GM18499 (cell line): ENCODE results near the gene MRPL45.
A peak's percentile ranks its signal among the peaks of the same experiment; 100 is the strongest.
"Not testable (repeated sequence)": the region's sequence is repeated elsewhere in the genome, so short reads cannot be mapped to it uniquely, and the experiment has no call there.

Experiments used
- ATAC-seq: cut with Tn5 transposase; IDR thresholded peaks from one replicate; pipeline ENCODE4 v1.9.1; 2021; ENCODE audit warnings: moderate number of reproducible peaks; ENCODE audit not compliant: insufficient read depth, unreplicated experiment

Gene MRPL45

DNA sequence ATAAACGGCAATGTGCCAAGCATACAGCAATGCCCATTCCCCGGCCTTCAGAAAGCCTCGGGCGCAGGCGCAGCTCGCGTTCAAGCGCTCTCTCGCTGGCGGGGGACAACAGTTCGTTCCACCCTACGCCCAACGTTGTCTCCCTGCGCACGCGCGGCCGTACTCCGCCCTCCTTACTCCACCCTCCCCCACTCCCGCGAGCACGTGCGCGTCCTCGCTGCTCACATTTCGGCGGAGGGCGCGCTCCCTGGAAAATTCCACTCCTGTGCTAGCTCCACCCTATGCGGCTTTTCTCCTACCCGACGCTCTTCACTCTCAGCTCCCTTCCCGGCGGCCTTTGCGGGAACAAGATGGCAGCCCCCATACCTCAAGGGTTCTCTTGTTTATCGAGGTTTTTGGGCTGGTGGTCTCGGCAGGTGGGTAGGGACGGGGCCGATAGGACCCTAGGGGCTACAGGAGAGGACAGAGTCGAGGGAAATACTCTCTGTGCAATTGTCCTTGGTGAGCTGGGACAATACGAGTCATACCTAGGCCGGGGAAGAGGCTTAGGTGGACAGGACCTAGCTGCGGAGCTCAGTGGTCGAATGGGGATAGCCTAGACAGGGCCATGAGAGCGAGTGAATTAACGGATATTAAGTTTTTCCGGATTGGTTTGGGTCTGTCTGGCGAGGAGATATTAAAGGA is at the start of gene MRPL45:
Gene MRPL45, plus strand, starts transcription at position 335 of the 684 bp plus-strand sequence. Its CDS starts 16 bp downstream, at position 351.
- ATAC-seq, result peak; percentile 96

DNA sequence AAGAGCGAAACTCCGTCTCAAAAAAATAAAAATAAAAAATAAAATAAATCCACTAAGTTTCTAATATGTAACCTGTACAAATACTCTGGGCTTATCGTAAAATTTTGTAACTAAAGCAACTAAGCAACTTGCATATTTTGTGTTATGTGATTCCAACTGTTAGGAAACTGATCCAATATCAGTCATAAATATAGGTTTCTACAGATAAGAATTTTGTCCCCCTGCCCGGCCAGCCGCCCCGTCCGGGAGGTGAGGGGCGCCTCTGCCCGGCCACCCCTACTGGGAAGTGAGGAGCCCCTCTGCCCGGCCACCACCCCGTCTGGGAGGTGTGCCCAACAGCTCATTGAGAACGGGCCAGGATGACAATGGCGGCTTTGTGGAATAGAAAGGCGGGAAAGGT is 43.8 kb upstream of the MRPL45 start:
- not testable (repeated sequence) for ATAC-seq

DNA sequence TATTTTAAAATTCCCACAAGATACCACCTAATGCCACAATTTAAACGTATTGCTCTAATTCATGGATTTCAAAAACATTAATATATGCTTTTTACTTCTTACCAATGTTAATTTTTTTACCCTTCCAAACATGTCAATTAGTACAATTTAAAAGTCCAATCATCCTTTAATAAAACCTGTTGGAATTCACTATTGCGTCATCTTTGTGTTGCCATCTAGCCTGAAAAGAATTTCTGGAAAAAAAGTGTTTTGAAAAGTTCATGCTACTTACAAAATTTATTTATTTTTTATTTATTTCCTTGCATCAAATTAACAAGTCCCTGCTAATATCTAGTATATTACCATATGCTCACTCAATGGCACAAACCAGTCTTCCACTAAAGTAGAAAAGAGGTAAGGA is 42.6 kb upstream of the MRPL45 start:
- not testable (repeated sequence) for ATAC-seq

DNA sequence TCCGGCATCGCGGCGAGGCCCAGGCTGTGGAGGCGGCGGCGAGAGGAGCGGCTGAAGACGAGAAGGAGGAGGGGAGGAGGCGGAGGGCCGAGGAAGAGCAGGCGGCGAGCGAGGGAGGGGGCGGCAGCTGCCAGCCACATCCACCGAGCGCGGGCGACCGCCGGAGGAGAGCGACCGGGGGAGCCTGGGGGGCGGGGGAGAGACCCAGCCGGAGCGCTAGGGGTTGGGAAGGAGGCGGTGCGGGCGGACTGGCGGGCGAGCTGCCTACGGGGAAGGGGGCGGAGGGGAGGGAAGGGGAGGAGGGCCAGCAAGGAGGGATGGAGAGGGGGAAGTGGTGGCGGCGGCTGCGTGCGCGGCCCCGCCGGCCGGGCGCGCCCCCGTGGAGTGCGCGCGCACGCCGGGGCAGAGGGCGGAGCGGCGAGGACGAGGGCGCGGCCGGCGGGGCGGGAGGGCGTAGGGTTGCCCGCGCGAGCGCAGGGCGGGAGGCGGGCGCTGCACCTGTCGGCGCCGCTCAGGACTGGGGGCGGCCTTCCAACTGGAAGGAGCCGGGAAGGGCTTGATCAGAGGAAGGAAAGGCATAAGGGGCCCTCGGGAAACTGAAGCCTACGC is 39.9 kb upstream of the MRPL45 start:
- not testable (repeated sequence) for ATAC-seq

DNA sequence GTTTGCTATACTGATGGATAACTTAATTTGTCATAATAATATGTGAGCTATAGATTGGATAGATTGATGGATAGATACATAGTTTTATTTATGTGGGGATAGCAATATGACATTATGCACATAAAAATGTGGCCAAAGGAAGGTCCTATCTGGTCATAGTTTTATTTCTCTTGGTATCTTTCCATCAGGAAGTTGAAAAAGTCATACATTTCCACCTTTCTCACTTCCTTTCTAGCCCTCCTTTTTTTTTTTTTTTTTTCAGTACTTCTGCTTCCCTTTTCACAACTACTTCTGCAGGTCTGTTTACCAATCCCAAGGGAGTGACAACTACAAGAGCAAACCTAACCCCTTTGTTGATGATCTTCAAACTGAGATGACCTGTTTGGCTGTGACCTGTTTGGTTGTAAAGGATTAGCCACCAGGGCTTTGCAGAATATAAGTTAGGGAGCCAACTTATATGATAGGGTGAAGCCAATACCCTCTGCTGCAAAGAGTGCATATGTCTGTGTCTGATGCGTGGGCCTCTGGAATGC is 30.9 kb upstream of the MRPL45 start:
- ATAC-seq, result not testable (repeated sequence)

DNA sequence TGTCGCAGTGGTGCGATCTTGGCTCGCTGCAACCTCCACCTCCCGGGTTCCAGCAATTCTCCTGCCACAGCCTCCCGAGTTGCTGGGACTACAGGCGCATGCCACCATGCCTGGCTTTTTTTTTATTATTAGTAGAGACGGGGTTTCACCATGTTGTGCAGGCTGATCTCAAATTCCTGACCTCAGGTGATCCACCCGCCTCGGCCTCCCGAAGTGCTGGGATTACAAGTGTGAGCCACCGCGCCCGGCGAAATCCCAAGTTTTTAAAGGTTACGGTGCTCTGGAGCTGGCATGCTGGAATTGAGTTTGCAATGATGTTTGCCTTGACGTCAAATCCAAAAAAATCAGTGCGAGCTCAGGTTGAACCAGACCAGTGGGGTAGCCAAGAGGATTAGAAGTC is 30.4 kb upstream of the MRPL45 start:
- not testable (repeated sequence) for ATAC-seq

DNA sequence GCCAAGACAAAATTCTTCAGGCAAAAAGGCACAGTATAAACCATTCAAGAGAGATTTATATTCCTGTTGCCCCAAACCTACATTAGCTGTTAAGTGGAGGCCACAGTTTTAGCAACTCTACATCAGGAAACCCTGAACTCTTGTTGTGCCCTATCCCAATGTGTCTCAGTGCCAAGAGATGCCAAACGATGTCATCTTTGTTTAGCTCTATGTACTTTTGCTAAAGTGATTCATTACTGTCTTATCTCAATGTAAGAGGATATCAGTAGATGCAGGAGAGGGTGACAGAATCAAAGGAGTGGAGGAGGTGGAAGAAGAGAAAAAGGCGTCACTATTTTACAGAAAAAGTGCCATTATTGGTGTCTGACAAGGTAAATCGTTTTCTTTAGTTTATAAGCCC is 28.8 kb upstream of the MRPL45 start:
- not testable (repeated sequence) for ATAC-seq

DNA sequence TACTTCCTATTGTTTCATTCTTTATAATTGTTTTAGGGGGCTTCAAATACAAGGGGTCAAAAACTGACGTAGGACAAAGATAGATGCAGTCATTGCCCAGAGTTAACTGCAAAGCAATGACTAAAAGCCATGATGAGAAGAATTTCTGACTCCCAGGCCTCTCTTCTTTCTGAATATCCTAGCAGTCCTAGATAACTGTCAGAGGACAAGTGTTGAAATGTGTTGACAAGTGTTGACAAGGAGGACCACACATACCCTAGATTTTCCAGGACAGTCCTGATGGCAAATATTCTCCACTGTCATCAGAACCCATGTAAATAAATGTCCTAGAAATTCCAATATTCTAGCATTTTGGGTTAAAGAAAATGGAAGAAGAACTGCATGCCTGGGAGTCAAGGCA is 27.9 kb upstream of the MRPL45 start:
- not testable (repeated sequence) for ATAC-seq

DNA sequence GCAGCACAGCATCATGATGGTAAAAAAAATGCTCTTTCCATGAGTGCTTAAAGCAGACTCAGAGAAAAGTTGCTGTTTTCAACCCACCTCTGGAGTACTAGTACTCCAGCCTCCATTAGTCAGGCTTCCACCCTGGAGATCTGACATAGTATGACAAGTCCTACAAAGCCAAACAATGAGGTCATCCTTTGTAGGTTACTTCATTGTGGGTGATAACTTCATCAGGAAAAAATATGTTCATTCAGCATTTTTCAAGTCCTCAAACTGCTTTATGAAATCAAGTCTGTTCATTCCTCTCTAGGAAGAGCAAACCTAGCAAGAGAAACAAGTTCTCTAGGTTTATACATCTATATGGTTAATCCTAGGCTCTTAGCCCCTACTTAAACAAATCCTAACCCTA is 27.4 kb upstream of the MRPL45 start:
- not testable (repeated sequence) for ATAC-seq

DNA sequence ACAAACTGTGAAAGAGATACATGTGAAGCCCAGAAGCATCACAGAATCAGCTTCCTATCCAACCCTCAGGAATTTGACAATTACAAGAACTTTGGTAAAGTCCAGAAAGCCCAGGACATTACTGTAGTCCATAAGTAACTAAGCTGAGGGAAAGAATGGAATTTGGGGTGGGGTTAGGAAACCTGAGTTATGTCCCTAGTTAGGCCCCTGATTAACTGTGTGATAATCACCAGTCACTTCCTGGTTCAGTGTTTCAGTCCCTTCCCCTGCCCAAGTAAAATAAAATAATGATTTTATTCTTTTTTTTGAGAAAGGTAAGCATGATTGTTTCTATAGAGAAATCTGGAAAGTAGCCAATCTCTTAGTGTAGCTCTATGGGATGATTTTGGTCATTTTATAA is 11.0 kb upstream of the MRPL45 start:
- not testable (repeated sequence) for ATAC-seq

DNA sequence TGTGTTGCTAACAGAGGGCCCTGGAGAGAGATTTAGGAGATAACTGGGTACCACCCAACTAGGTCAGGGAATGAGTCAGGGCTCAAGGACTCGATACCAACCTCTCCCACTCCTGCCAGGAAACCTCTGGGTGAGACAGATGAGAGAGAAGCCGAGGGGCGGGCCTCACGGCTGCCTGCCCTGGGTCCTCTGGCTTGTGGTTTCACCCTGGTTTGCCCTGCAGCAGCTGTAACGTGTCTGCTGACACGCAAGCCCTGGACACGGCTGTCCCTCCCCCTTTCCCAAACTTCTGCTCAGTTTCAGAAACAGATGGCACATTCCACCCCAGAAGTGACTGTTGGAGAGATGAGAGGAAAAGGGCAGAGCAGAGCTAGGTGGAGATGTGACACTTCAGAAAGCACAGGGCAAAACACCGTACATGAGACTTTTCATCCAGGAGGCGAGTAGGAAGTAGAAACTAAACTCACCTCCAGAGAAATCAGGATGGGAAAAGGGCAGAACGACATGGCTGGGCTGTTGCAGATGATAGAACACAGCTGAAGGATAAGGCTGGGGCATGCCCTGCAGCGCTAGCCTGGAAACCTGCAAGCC is 10.4 kb upstream of the MRPL45 start:
- ATAC-seq, result not testable (repeated sequence)

DNA sequence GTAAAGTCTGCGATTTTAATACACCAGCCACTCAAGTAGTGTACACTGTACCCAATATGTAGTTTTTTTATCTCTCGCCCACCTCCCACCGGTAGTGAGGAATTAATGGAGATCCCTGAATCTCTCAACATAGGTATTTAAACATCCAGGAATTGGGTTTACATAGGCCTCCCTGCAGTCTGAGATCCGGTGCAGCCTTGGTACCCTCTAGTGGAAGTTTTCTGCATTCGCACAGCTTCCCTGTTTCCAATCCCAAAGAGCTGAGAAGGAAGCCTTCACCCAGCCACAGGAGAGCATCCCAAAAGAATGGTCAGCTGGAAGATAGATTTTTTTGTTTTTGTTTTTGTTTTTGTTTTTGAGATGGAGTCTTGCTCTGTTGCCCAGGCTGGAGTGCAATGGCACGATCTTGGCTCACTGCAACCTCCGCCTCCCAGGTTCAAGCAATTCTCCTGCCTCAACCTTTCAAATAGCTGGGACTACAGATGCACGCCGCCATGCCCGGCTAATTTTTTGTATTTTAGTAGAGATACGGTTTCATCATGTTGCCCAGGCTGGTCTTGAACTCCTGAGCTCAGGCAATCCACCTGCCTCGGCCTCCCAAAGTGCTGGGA is 8.6 kb upstream of the MRPL45 start:
- ATAC-seq, result not testable (repeated sequence)

DNA sequence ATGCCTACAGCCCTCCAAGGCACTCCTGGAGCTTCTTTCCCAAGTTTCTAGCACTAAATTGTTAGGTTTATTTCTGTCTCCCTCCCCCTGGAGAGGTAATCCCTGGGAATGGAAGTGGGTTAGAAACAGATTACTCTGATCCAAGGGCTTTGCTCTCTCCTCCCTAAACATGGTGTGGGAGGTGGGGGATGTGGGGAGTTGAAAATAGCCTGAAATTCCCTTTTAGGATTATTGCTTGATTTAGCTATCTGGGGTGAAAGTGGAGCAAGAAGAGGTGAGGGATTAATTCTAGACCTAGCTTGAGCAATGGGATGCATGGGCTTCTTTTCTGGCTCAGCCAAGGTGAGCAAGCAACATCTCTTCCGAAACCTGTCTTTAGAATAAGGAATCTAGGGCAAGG is 7.2 kb upstream of the MRPL45 start:
- not testable (repeated sequence) for ATAC-seq

DNA sequence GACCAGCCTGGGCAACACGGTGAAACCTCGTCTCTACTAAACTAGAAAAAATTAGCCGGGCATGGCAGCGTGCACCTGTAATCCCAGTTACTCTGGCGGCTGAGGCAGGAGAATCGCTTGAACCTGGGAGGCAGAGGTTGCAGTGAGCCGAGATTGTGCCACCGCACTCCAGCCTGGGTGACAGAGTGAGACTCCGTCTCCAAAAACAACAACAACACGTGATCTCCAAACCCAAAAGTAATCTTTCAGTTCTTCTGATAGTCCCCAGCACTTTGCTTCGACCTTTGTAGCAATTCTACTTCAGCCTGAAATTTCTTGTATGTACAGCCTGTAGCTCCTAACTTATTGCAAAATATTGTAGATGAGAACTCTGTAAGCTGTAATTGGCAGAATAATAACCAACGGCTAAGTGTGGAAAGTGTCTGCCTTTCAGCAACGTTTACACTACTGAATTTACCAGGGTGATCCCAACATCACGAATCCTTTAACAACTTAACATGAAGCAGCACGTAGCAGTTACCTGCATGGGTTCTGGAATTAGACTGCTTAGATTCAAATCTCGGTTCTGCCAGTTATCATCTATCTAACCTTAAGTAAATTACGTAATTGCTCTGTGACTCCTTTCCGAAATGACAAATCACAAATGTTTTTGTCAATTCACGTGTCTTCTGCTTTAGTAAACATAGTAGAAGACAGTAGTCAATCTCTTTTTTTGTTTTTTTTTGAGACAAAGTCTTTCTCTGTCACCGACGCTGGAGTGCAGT is 1.2 kb upstream of the MRPL45 start:
- not testable (repeated sequence) for ATAC-seq

DNA sequence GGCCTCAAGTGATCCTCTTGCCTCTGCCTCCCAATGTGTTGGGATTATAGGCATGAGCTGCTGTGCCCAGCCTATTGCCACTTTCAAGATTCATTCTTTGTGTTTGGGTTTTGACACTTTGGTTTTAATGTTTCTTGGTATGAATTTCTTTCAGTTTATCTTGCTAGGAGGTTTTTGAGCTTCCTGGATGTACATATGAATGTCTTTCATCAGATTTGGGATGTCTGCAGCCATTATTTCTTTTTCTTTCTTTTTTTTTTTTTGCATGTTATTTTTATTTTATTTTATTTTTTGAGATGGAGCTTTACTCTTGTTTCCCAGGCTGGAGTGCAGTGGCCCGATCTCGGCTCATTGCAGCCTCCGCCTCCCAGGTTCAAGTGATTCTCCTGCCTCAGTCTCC is 18.5 kb downstream of the MRPL45 start:
- ATAC-seq, result no peak

DNA sequence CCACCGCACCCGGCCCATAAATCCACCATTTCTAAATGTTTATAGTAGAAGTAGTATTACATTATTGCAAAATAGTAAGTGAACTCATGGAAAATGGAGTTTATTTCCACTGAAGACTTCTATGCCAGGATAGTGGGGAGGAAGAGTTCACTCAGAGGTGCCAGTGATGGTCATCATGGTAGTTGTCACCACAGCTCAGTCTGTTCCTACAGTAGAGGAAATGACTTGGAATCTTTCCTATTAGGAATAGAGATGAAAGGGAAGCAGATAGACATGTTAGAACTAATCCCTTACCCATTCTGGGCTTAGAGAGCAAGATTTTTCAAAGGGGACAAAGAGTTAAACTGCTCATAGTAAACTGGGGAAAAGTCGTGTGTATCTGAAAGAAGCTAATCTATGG is 20.1 kb downstream of the MRPL45 start:
- no peak for ATAC-seq

DNA sequence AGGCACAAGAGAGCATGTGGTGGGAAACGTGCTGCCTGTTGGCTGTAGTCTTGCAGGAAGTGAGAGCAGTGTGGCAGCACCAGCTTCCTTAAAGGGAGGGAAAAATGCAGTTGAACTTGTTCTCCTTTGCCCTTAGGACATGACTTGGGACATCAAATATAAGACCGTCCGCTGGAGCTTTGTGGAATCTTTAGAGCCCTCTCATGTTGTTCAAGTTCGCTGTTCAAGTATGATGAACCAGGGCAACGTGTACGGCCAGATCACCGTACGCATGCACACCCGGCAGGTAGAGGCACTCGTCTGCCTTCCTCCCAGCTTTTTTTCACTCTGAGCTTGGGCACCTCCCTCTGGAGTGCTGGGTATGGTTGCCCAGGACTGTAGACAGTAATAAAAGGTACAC is 23.5 kb downstream of the MRPL45 start:
- no peak for ATAC-seq

DNA sequence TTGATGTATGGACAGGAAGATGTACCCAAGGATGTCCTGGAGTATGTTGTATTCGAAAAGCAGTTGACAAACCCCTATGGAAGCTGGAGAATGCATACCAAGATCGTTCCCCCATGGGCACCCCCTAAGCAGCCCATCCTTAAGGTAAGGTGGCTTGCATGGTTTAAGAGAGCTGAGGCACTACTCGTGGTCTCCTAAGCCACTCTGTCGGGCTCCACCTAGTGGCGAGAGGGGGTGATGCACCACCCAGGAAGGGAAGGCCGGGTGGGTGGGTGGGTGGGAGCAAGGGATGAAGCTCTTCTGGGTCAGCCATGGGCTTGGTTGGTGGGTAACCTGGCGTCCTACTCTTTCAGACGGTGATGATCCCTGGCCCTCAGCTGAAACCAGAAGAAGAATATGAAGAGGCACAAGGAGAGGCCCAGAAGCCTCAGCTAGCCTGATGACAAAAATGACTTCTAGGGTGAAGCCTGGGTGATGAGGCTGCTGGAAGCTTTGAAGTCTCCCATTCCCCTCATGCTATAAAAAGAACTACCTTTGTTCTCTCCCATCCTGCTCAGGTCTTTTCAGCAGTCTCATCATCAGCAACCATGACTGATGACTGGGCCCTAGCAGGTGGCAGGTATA is 25.3 kb downstream of the MRPL45 start:
- ATAC-seq, result no peak

DNA sequence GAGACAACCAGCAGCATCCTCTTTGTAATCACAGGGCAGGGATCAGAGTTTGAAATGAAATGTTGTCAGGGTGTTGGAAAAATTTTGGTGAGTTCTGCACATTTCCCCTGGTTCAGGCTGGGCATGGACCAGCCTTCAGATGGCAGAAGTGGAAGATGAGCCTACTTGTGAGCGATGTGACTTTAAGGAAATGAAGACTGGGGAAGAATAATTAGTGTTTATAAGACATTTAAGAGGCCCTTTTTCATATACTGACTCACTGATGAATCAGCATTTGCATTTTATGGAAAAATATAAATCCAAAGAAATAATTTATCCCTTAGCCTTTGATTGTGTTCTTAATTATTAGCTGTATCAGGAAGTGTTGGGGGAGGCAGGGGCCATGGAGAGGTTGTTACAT is 25.9 kb downstream of the MRPL45 start:
- ATAC-seq, result no peak
